MM.1S (cell line): ENCODE measurements around the gene RIN2.

Experiments
- DNase-seq: peaks from one replicate; pipeline ENCODE4 v3.0.0-alpha.2; 2015
- H2AFZ ChIP-seq: fragments of 300-600 bp; sonication (generic); 2 replicates; pipeline ENCODE4 v1.6.0; 2016; ENCODE audit warnings: antibody characterized with exemption, low read length
- H3F3A ChIP-seq: fragments of 300-600 bp; sonication (generic); 2 replicates; pipeline ENCODE4 v1.6.1; 2016; ENCODE audit warnings: mild to moderate bottlenecking, antibody characterized with exemption, low read length, moderate library complexity, mixed read lengths; ENCODE audit not compliant: insufficient read depth
- H3K27ac ChIP-seq: fragments of 300-600 bp; sonication (generic); 2 replicates; pipeline ENCODE4 v1.5.1; 2016; ENCODE audit warnings: mild to moderate bottlenecking, low read length
- H3K27me3 ChIP-seq: fragments of 300-600 bp; sonication (generic); replicated peaks from 2 replicates; pipeline ENCODE4 v1.6.0; 2016; ENCODE audit warnings: low read length; ENCODE audit not compliant: insufficient read depth
- H3K36me3 ChIP-seq: fragments of 300-600 bp; sonication (generic); replicated peaks from 2 replicates; pipeline ENCODE4 v1.6.1; 2016; ENCODE audit warnings: mild to moderate bottlenecking, low read length, mixed read lengths; ENCODE audit not compliant: insufficient read depth
- H3K4me1 ChIP-seq: fragments of 300-600 bp; sonication (generic); 2 replicates; pipeline ENCODE4 v1.6.1; 2016; ENCODE audit warnings: low read length, mixed read lengths
- H3K4me2 ChIP-seq: fragments of 300-600 bp; sonication (generic); 2 replicates; pipeline ENCODE4 v1.6.0; 2016; ENCODE audit warnings: low read depth, low read length
- H3K4me3 ChIP-seq: fragments of 300-600 bp; sonication (generic); 2 replicates; pipeline ENCODE4 v1.5.1; 2016; ENCODE audit warnings: low read length, mixed read lengths
- H3K79me2 ChIP-seq: fragments of 300-600 bp; sonication (generic); 2 replicates; pipeline ENCODE4 v1.6.1; 2016; ENCODE audit warnings: mixed run types, low read length, mixed read lengths
- H3K9ac ChIP-seq: fragments of 300-600 bp; sonication (generic); 2 replicates; pipeline ENCODE4 v1.6.1; 2016; ENCODE audit warnings: low read length, mixed read lengths
- H3K9me2 ChIP-seq: fragments of 300-600 bp; sonication (generic); replicated peaks from 2 replicates; pipeline ENCODE4 v1.6.1; 2016; ENCODE audit warnings: mild to moderate bottlenecking, low read length, mixed read lengths; ENCODE audit not compliant: insufficient read depth
- H3K9me3 ChIP-seq: fragments of 300-600 bp; sonication (generic); replicated peaks from 2 replicates; pipeline ENCODE4 v1.6.1; 2016; ENCODE audit warnings: mild to moderate bottlenecking, low read length, mixed read lengths; ENCODE audit not compliant: insufficient read depth
- H4K20me1 ChIP-seq: fragments of 300-600 bp; sonication (generic); 2 replicates; pipeline ENCODE4 v1.6.1; 2016; ENCODE audit warnings: mild to moderate bottlenecking, low read length, moderate library complexity, mixed read lengths; ENCODE audit not compliant: insufficient read depth
- CTCF ChIP-seq: fragments of 300-600 bp; sonication (generic); IDR thresholded peaks from 2 replicates; pipeline ENCODE4 v1.5.1; 2016; ENCODE audit warnings: antibody characterized with exemption, low read length, mixed read lengths
- EZH2 ChIP-seq: fragments of 300-600 bp; sonication (generic); optimal IDR thresholded peaks from 2 replicates; pipeline ENCODE3; 2017; ENCODE audit warnings: low read depth, mild to moderate bottlenecking, antibody characterized with exemption, low read length, mixed read lengths
- EZH2phosphoT487 ChIP-seq: fragments of 300-600 bp; sonication (generic); IDR thresholded peaks from 2 replicates; pipeline ENCODE4 v1.6.1; 2018; ENCODE audit warnings: antibody characterized with exemption, low read length

Gene RIN2

GRCh38 chr20:19764207-19764606 lies 6.1 kb downstream of the RIN2 start:
- no peak for DNase-seq
- H3K9ac ChIP-seq = no peak overlapping the region
- no peaks in the 10 kb centered on the region for H4K20me1 ChIP-seq
- H3F3A ChIP-seq = peaks cover 3% of the 10 kb centered on the region; the same call in 1 of the 2 replicates
- H3K79me2 ChIP-seq = no peaks in the 10 kb centered on the region
- H3K27me3 ChIP-seq = no peaks in the 10 kb centered on the region
- no peak for TF ChIP-seq CTCF
- TF ChIP-seq EZH2phosphoT487 = no peak
- TF ChIP-seq EZH2 = no peak
- H2AFZ ChIP-seq = no peak overlapping the region
- no peak overlapping the region for H3K4me3 ChIP-seq
- H3K36me3 ChIP-seq = no peaks in the 10 kb centered on the region
- H3K9me3 ChIP-seq = no peaks in the 10 kb centered on the region
- no peak overlapping the region for H3K4me2 ChIP-seq
- H3K9me2 ChIP-seq = no peaks in the 10 kb centered on the region
- H3K4me1 ChIP-seq = no peaks in the 10 kb centered on the region
- H3K27ac ChIP-seq = no peak overlapping the region

DNA sequence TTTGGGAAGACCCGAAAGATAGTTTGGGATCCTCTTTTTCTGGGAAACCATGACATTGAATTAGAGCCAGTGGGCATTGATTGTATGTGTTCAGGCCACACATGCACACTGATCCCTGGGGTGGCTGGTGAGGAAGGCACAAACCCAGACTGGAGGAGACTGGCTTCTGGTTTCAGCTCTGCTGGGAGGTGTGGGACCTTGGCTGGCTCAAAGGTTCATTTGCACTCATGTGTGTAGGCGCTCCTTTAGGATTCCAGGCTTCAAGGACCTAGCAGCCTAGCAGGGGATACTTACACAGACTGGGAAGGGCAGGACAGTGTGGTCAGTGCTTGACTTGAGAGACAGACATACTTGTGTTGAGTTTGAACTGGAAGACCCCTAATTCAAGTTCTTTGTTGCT lies 7.2 kb downstream of the RIN2 start:
- Histone ChIP-seq H3K27ac (no peak overlapping the region), H2AFZ (no peak overlapping the region), H3K9me2 (no peaks in the 10 kb centered on the region), H3K4me2 (no peak overlapping the region), H3K4me3 (no peak overlapping the region), H3K27me3 (no peaks in the 10 kb centered on the region), H3K9me3 (no peaks in the 10 kb centered on the region), H3K9ac (no peak overlapping the region), H3F3A (no peaks in the 10 kb centered on the region), H4K20me1 (no peaks in the 10 kb centered on the region), H3K36me3 (no peaks in the 10 kb centered on the region), H3K4me1 (no peaks in the 10 kb centered on the region), H3K79me2 (no peaks in the 10 kb centered on the region)
- TF ChIP-seq EZH2phosphoT487 = no peak
- TF ChIP-seq EZH2 = no peak
- TF ChIP-seq CTCF = no peak
- no peak for DNase-seq

- DNase-seq = no peak
- no peaks in the 10 kb centered on the region for H4K20me1 ChIP-seq
- no peak overlapping the region for H2AFZ ChIP-seq
- H3K9ac ChIP-seq = no peak overlapping the region
- TF ChIP-seq CTCF (no peak), EZH2 (no peak), EZH2phosphoT487 (no peak)
- H3K9me3 ChIP-seq = no peaks in the 10 kb centered on the region
- no peaks in the 10 kb centered on the region for H3F3A ChIP-seq
- no peak overlapping the region for H3K4me2 ChIP-seq
- H3K27ac ChIP-seq = no peak overlapping the region
- H3K4me3 ChIP-seq = no peak overlapping the region
- H3K9me2 ChIP-seq = no peaks in the 10 kb centered on the region
- no peaks in the 10 kb centered on the region for H3K4me1 ChIP-seq
- H3K36me3 ChIP-seq = no peaks in the 10 kb centered on the region
- H3K79me2 ChIP-seq = no peaks in the 10 kb centered on the region
- H3K27me3 ChIP-seq = no peaks in the 10 kb centered on the region
Measured at GRCh38 chr20:19765913-19766312, 7.9 kb downstream of the RIN2 start.
